PFSK-1 (cell line): ENCODE results near the gene PLS3.

Experiments
- FOXP2 ChIP-seq: optimal IDR thresholded peaks from 2 replicates; pipeline ENCODE3; 2011; ENCODE audit warnings: borderline replicate concordance, control low read depth, inconsistent platforms; ENCODE audit not compliant: insufficient read depth; ENCODE audit errors: extremely low read length, extremely low read depth
- POLR2AphosphoS5 ChIP-seq: IDR thresholded peaks from 2 replicates; pipeline ENCODE4 v1.6.1; 2012; ENCODE audit warnings: low read depth, mild to moderate bottlenecking, control low read depth, low read length, moderate library complexity
- SIN3A ChIP-seq: IDR thresholded peaks from 2 replicates; pipeline ENCODE4 v1.6.1; 2012; ENCODE audit warnings: mild to moderate bottlenecking, low read length, moderate library complexity, borderline replicate concordance; ENCODE audit not compliant: insufficient read depth
- TAF1 ChIP-seq: IDR thresholded peaks from 2 replicates; pipeline ENCODE4 v1.6.1; 2012; ENCODE audit warnings: low read length, control low read depth, borderline replicate concordance; ENCODE audit not compliant: insufficient read depth
- TF ChIP-seq, protein P1 (sequence below), 2 experiments: IDR thresholded peaks; 2 replicates each; pipeline versions ENCODE4 v1.6.1 to v1.8.0; 2011 to 2012; ENCODE audit warnings: low read depth in 2 of 2, low read length in 2 of 2, control low read depth in 1 of 2, inconsistent platforms in 1 of 2, mild to moderate bottlenecking in 1 of 2, moderate library complexity in 1 of 2; ENCODE audit not compliant: insufficient read depth in 1 of 2

The PLS3 gene

DNA sequence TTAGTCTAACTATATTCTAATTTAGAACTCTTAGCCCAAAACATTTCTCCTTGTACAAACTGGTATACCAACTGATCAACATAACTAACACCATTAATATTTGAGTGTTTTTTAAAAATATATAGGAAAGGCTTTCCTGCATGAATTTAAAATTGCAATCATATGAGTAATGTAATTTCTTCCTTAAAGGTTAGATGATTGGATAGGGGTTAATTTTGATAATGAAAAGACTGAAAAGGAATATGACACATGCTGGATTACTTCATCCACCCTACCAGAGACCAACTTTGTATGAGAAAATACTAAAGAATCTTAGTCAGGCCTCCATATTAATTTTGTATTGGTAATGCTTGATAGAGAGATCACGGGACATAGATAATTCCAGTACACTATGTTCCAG, 25.1 kb upstream of the PLS3 start:
- TF ChIP-seq FOXP2 (no peak), SIN3A (no peak), TAF1 (no peak), POLR2AphosphoS5 (no peak)
- TF ChIP-seq, protein P1, sequence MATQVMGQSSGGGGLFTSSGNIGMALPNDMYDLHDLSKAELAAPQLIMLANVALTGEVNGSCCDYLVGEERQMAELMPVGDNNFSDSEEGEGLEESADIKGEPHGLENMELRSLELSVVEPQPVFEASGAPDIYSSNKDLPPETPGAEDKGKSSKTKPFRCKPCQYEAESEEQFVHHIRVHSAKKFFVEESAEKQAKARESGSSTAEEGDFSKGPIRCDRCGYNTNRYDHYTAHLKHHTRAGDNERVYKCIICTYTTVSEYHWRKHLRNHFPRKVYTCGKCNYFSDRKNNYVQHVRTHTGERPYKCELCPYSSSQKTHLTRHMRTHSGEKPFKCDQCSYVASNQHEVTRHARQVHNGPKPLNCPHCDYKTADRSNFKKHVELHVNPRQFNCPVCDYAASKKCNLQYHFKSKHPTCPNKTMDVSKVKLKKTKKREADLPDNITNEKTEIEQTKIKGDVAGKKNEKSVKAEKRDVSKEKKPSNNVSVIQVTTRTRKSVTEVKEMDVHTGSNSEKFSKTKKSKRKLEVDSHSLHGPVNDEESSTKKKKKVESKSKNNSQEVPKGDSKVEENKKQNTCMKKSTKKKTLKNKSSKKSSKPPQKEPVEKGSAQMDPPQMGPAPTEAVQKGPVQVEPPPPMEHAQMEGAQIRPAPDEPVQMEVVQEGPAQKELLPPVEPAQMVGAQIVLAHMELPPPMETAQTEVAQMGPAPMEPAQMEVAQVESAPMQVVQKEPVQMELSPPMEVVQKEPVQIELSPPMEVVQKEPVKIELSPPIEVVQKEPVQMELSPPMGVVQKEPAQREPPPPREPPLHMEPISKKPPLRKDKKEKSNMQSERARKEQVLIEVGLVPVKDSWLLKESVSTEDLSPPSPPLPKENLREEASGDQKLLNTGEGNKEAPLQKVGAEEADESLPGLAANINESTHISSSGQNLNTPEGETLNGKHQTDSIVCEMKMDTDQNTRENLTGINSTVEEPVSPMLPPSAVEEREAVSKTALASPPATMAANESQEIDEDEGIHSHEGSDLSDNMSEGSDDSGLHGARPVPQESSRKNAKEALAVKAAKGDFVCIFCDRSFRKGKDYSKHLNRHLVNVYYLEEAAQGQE (IDR thresholded peaks at IDR 0.05; ENCODE audit: insufficient read depth in 1 of 2, low read depth in 2 of 2, low read length in 2 of 2), result no peak

DNA sequence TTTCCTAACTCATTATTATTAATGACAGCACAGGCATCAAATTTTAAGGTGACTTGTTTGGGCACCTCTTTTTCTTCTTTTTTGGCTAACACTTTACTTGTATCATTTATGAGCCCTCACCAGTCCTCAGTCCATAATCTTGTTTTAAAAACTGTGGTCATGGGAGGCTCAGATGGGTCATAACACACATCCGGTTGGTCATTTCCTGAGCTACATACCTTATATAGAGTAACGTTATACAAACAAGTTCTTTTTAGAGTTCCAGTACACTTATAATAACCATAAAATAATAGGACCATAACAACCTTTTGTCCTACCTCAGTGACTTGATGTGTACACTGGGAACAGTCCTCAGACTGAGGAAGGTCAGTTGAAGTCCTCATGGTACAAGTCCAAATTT, 21.1 kb upstream of the PLS3 start:
- TF ChIP-seq, protein P1 (IDR thresholded peaks at IDR 0.05; ENCODE audit: insufficient read depth in 1 of 2, low read depth in 2 of 2, low read length in 2 of 2), result no peak
- TF ChIP-seq SIN3A (no peak), POLR2AphosphoS5 (no peak), FOXP2 (no peak), TAF1 (no peak)

DNA sequence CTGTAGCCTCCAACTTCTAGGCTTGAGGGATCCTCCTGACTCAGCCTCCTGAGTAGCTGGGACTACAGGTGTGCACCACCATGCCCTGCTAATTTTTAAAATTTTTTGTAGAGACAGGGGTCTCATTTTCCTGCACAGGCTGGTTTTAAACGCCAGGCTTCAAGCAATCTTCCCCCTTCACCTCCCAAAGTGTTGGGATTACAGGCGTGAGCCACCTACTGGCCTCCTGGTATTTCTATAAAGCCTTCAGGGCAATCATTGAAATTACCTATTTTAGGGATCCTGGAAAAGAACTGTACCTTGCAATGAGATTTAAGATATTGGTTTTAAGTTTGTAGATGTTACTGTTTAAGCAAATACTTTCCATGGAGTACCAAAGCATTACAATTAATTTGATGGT, 13.5 kb upstream of the PLS3 start:
- TF ChIP-seq FOXP2 (no peak), SIN3A (no peak), POLR2AphosphoS5 (no peak), TAF1 (no peak)
- TF ChIP-seq, protein P1 (IDR thresholded peaks at IDR 0.05; ENCODE audit: insufficient read depth in 1 of 2, low read depth in 2 of 2, low read length in 2 of 2), result no peak

DNA sequence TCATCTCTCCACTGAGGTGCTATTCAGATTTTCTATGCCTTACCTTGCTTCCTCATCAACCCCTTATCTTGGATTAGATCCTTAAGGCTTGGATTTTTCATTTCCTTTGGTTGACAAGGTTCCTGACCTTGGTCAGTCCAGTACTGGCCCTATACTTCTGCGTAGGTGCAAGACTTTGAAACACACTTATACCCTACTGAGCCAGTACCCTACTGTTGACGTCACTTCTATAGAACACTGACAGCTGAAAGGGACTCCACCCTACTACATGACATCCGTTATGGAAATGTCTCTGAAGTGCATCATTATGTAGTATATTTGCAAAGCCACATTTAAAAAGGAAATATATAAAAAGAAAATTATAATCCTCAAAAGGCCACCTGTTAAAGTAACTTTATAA, 12.0 kb upstream of the PLS3 start:
- TF ChIP-seq SIN3A, result no peak
- TF ChIP-seq, protein P1 (IDR thresholded peaks at IDR 0.05; ENCODE audit: insufficient read depth in 1 of 2, low read depth in 2 of 2, low read length in 2 of 2), result no peak
- TF ChIP-seq FOXP2, result no peak
- TF ChIP-seq TAF1, result no peak
- no peak for TF ChIP-seq POLR2AphosphoS5

DNA sequence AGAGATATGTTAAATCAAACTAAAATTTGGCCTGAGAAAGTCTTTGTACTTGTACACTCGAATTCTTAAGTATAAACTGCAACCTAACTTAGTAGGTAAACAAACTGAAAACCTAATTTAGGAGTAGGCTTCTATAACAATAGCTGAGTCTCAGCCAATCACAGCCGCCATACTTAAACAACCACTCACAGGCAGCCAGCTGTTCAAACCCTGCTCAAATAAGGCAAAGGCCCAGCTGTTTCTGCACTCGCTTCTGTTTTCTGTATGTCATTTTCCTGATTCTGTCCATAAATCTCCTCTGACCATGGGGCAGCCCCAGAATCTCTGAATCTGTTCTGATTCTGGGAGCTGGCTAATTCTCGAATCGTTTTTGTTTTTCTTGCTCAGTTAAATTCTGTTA, 7.8 kb upstream of the PLS3 start:
- no peak for TF ChIP-seq FOXP2
- TF ChIP-seq POLR2AphosphoS5, result no peak
- no peak for TF ChIP-seq TAF1
